HK-2 (cell line): ENCODE results near the gene RPH3AL.
"Not testable (repeated sequence)": the region's sequence is repeated elsewhere in the genome, so short reads cannot be mapped to it uniquely, and the experiment has no call there.

ENCODE experiments used
- DNase-seq: peaks from one replicate; pipeline ENCODE4 v3.0.0-alpha.2; 2018; ENCODE audit not compliant: unreplicated experiment

Gene RPH3AL

GRCh38 chr17:202501-202951 is 150.1 kb downstream of the RPH3AL start:
- DNase-seq: no peak

DNA sequence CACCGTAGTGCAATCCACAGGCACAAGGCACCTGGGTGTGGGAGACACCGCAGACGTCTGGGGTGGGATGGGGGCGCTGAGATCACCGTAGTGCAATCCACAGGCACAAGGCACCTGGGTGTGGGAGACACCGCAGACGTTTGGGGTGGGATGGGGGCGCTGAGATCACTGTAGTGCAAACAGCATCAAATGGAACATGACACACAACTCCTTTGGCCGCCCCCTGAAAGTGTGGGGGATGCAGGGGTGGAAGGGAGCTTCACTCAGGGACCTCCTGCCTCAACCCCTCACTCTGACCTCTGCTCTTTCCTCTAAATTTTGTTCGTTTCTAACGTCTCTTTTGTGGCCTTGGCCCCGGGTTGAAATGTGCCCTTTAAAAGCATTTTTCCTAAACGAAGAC is 150.9 kb downstream of the RPH3AL start:
- DNase-seq: not testable (repeated sequence)

- not testable (repeated sequence) for DNase-seq
Observed at GRCh38 chr17:201257-201656, 151.3 kb downstream of the RPH3AL start.

DNA sequence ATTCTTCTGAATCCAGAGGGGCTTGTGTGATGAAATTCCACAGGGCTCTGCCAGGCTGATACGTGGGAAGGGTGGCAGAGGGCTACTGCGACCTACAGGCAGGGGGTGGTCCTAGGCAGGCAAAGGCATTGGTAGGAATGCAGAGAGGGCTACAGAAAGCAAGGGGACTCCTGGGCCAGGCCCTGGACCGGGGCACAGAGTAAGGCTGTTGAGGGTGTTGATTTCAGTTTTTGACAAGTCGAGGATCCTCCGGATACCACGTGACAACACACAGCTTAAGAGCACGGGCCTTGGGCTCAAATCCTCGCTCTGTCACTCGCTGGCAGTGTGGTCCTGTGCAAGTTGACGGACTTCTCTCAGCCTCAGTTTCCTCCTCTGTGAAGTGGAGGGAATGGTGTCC is 152.0 kb downstream of the RPH3AL start:
- DNase-seq: no peak

- peak; percentile 35 for DNase-seq
Observed at GRCh38 chr17:199806-200545, 152.6 kb downstream of the RPH3AL start.

DNA sequence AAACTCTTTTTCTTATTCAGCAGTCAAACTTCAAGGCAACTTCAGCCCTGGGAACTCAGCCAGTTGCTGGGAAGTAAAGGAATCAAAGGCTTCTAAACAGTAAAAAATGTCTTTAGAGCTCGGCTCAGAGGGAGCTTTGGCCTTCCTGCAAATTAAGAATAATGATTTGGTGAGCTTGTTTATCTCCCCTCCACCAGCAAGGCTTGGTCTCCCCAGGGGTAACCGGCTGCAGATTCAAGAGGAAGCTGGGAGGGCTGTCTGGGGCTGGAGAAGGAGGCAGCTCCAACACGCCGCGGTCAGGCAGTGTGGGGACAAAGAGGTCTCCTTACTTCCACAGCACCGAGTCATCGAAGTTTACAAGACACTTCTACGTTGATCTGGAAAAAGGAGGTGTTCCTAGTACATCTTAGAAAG is 153.4 kb downstream of the RPH3AL start:
- DNase-seq: no peak

GRCh38 chr17:198225-198624 is 154.4 kb downstream of the RPH3AL start:
- not testable (repeated sequence) for DNase-seq

GRCh38 chr17:197352-197751 is 155.3 kb downstream of the RPH3AL start:
- no peak for DNase-seq

DNA sequence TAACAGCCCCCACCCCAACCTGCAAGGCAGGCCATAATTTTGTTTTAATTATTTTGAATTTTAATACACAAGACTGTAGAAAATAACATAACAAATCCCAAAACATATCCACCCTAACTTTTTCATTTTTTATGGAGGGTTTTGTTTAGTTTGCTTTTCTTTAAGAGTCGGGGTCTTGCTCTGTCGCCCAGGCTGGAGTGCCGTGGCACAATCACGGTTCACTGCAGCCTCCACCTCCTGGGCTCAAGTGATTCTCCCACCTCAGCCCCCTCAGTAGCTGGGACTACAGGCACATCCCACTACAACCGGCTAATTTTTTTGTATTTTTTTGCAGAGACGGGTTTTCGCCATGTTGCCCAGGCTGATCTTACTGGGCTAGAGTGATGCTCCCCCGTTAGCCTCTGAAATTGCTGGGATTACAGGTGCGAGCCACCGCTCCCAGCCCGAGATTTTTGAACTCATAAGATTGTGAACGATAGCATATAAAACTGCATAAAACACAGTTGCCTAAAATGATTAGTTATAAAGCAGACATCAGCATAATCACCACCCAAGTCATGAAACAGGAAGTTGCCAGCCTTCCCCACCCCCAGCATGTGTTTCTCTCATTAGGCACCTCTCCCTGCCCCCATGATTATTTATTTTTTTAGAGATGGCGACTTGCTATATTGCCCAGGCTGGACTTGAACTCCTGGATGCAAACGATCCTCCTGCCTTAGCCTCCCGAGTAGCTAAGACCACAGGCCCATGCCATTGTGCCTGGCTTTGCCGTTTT is 157.6 kb downstream of the RPH3AL start:
- DNase-seq: no peak

- no peak for DNase-seq
Observed at GRCh38 chr17:193841-194806, 158.5 kb downstream of the RPH3AL start.

GRCh38 chr17:193426-193810 is 159.2 kb downstream of the RPH3AL start:
- DNase-seq: no peak

DNA sequence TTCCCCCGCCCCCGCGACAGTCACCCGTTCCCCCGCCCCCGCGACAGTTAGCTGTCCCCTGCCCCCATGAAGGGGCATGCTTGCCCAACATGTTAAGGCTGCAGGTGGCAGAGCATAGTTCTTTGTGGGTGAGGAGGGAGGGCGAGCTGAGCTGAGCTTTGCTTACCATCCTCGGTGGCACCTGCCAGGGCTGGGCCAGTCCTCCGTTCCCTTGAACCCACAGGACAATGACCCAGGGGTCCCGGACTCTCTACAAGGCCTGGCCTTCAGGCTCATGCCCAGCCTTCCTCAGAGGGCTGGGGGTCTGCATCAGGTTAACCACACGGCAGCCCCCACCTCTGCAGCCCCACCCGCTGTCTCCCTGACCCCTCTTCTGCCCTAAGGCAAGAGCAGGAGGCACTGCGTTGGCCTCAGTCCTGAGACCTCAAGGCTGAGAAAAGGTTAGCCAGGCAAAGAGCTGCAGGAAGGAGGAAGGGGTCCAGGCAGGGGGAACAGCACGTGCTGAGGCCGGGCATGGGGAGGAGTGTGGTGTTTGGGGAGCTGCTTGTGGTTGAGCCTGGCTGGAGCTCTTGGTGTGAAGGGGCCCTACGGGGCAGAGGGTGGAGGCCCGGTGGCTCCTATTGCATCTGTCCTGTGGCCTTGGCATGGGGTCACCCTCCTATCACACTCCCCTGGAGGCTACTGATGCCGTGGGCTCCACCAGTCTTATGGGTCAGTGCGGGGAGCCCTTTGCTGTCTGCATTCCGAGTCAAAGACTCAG is 159.8 kb downstream of the RPH3AL start:
- DNase-seq: no peak

- no peak for DNase-seq
Observed at GRCh38 chr17:189444-189843, 163.2 kb downstream of the RPH3AL start.

DNA sequence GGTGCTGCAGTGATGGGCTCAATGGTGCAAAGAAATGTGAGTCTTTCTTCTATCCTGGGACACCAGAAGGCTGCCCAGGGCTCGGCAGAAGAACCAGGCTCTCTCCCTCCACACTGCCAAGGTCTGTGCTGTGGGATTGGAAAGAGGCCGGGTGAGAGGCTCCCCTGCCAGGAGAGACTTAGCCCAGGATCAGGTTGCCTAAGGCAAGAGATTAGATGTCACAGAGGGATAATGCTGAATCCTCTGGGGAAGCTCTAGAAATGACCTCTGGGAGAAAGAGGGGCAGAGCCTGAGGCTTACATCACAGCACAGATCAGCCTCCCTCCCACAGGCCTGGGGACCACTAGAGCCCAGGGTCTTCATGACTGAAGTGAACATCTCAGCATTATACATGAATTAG is 165.5 kb downstream of the RPH3AL start:
- no peak for DNase-seq

DNA sequence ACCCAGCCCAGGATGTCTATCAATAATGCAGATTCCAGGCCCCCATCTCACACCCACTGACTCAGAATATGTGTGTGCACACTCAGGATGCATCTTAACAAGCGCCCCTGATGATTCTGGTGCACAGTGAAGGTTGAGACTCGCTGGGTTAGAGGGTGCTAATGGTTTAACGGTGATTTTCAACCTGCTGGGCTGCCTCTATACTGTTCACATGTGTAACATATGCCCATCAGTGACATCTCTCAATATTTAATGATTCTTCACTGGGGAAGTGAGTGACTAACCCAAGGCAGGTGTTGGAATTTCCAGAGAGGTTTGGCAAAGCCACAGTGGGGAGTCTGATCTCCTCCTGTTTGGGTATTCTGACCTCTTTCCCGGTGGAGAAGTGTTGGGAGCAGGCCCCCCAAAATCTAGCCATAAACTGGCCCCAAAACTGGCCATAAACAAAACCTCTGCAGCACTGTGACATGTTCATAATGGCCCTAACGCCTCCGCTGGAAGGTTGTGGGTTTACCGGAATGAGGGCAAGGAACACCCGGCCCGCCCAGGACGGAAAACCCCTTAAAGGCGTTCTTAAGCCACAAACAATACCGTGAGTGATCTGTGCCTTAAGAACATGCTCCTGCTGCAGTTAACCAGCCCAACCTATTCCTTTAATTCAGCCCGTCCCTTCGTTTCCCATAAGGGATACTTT is 167.0 kb downstream of the RPH3AL start:
- peak; percentile 25 for DNase-seq

DNA sequence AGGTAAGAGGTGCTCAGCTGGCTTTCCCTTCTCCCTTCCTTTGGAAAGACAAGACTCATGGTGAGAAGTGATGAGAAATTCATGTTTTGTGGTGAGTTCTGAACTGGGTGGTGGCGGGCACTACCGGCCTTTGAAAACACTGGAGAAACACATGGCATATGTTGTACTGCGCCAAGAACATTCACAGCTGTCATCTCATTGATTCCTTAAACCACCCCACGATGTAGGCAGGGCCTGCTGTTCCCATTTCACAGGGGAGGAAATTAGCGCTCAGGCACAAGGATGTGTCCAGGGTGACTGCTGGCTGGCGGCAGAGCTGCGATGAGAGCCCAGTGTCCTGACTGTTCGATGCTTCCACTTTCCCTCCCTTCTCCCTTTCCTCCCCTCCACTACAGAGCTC is 169.6 kb downstream of the RPH3AL start:
- DNase-seq: no peak

GRCh38 chr17:182050-182751 is 170.4 kb downstream of the RPH3AL start:
- DNase-seq: peak; percentile 21

DNA sequence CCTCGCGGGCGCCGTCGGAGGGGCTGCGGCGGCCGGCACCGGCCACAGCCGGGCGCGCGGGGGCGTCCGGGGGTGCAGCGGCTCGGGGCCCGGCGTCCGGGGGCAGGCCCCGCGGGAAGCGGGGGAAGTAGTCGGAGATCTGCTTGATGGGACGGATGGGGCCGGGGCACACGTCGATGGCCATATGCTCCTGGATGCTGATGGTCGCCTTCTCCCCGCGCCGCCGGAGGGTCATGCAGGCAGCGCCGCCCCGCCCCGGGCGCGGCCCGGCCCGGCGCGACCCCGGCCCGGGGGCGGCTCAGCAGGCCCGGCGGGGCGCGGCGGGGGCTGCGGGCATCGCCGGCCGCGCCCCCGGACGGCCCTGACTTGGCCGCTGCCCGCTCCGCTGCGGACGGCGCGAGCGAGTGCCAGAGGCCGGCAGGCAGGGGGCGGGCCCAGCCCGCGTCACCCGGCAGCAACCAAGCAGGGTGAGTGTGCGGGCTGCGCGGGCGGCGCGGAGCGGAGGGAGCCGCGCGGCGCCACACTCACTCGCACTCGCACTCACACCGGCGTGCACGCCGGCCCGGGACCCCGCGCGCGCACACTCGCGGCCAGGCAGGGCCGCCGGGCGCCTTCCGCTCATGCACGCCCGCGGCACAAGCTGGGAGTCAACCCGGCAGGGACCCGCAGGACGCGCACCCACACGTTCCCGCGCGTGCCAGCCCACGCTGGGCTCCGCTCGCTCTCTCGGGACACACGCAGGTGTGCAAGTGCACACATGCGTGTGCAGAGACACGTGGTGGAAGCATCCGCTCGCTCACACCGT is 171.2 kb downstream of the RPH3AL start, which contains the start of gene DOC2B:
TSS of gene DOC2B (minus strand) at position 406 of the 805 bp plus-strand sequence. CDS start at position 235, 171 bp downstream.
- DNase-seq: peak; percentile 21
